ENCODE measurements around the gene IGF1R.

The IGF1R gene

GRCh38 chr15:98884894-98885293 lies 236.6 kb downstream of the IGF1R start:
- in situ Hi-C loops (cut with MboI; ENCODE audit: low pct_unique_long_range_greater_than_20kb, low sequenced_read_pairs), result no loop called here
- DNase-seq, result no peak

GRCh38 chr15:98887976-98888375 lies 239.6 kb downstream of the IGF1R start:
- DNase-seq, result no peak
- in situ Hi-C loops (cut with MboI; ENCODE audit: low pct_unique_long_range_greater_than_20kb, low sequenced_read_pairs), result no loop called here

GRCh38 chr15:98888820-98889479 lies 240.6 kb downstream of the IGF1R start:
- in situ Hi-C loops (cut with MboI; ENCODE audit: low pct_unique_long_range_greater_than_20kb, low sequenced_read_pairs), result no loop called here
- DNase-seq, result no peak

- no peak for DNase-seq
- in situ Hi-C loops (cut with MboI; ENCODE audit: low pct_unique_long_range_greater_than_20kb, low sequenced_read_pairs), result no loop called here
These were observed 241.8 kb downstream of the IGF1R start for GRCh38 chr15:98889930-98890695.

- in situ Hi-C loops (cut with MboI; ENCODE audit: low pct_unique_long_range_greater_than_20kb, low sequenced_read_pairs), result no loop called here
- no peak for DNase-seq
These were observed 243.0 kb downstream of the IGF1R start for GRCh38 chr15:98891301-98891700.

- no peak for DNase-seq
These were observed 245.1 kb downstream of the IGF1R start for GRCh38 chr15:98893401-98893800.

GRCh38 chr15:98894312-98894711 lies 246.0 kb downstream of the IGF1R start:
- in situ Hi-C loops (cut with MboI; ENCODE audit: low pct_unique_long_range_greater_than_20kb, low sequenced_read_pairs), result no loop called here
- no peak for DNase-seq

More at GRCh38 chr15:98893401-98893800, 245.1 kb downstream of the IGF1R start:
- in situ Hi-C loops (cut with MboI; ENCODE audit: low pct_unique_long_range_greater_than_20kb, low sequenced_read_pairs), result no loop called here

- in situ Hi-C loops (cut with MboI; ENCODE audit: low pct_unique_long_range_greater_than_20kb, low sequenced_read_pairs), result no loop called here
- no peak for DNase-seq
These were observed 247.8 kb downstream of the IGF1R start for GRCh38 chr15:98896002-98896721.

- in situ Hi-C loops (cut with MboI; ENCODE audit: low pct_unique_long_range_greater_than_20kb, low sequenced_read_pairs), result no loop called here
- no peak for DNase-seq
These were observed 248.7 kb downstream of the IGF1R start for GRCh38 chr15:98896802-98897732.

- in situ Hi-C loops (cut with MboI; ENCODE audit: low pct_unique_long_range_greater_than_20kb, low sequenced_read_pairs), result no loop called here
- no peak for DNase-seq
These were observed 249.8 kb downstream of the IGF1R start for GRCh38 chr15:98898122-98898521.

GRCh38 chr15:98899272-98900021 lies 251.1 kb downstream of the IGF1R start:
- in situ Hi-C loops (cut with MboI; ENCODE audit: low pct_unique_long_range_greater_than_20kb, low sequenced_read_pairs), result no loop called here
- DNase-seq, result no peak

- DNase-seq, result no peak
- in situ Hi-C loops (cut with MboI; ENCODE audit: low pct_unique_long_range_greater_than_20kb, low sequenced_read_pairs), result no loop called here
These were observed 252.0 kb downstream of the IGF1R start for GRCh38 chr15:98900356-98900755.

GRCh38 chr15:98901434-98902072 lies 253.2 kb downstream of the IGF1R start:
- DNase-seq, result no peak
- in situ Hi-C loops (cut with MboI; ENCODE audit: low pct_unique_long_range_greater_than_20kb, low sequenced_read_pairs), result no loop called here

- in situ Hi-C loops (cut with MboI; ENCODE audit: low pct_unique_long_range_greater_than_20kb, low sequenced_read_pairs), result no loop called here
These were observed 254.6 kb downstream of the IGF1R start for GRCh38 chr15:98902931-98903330.

GRCh38 chr15:98903377-98904018 lies 255.2 kb downstream of the IGF1R start:
- in situ Hi-C loops (cut with MboI; ENCODE audit: low pct_unique_long_range_greater_than_20kb, low sequenced_read_pairs), result no loop called here
- DNase-seq, result no peak

More at GRCh38 chr15:98902931-98903330, 254.6 kb downstream of the IGF1R start:
- no peak for DNase-seq

- peak; percentile 64 for DNase-seq
- in situ Hi-C loops (cut with MboI; ENCODE audit: low pct_unique_long_range_greater_than_20kb, low sequenced_read_pairs), result no loop called here
These were observed 256.2 kb downstream of the IGF1R start for GRCh38 chr15:98904544-98904943.

- DNase-seq, result no peak
- in situ Hi-C loops (cut with MboI; ENCODE audit: low pct_unique_long_range_greater_than_20kb, low sequenced_read_pairs), result no loop called here
These were observed 257.8 kb downstream of the IGF1R start for GRCh38 chr15:98905963-98906711.
